Astrocyte of the cerebellum (primary cell): Measurements from ENCODE around the gene ARL8B.
"Not testable (repeated sequence)": the region's sequence is repeated elsewhere in the genome, so short reads cannot be mapped to it uniquely, and the experiment has no call there.

ENCODE experiments used
- DNase-seq: peaks from one replicate; pipeline ENCODE4 v3.0.0-alpha.2; 2011; ENCODE audit warnings: low read depth
- H3K4me3 ChIP-seq: 2 replicates; pipeline ENCODE4 v1.5.1; 2011; ENCODE audit warnings: mild to moderate bottlenecking, low read depth, low read length, moderate library complexity
- in situ Hi-C: cut with HindIII; loops from 2 replicates; pipeline ENCODE4 v1.10.0; 2017; ENCODE audit warnings: low sequenced_read_pairs
- TF ChIP-seq, protein P1 (sequence below): IDR thresholded peaks from 2 replicates; pipeline ENCODE4 v1.5.1; 2012; ENCODE audit warnings: low read length, low read depth, moderate library complexity, mild to moderate bottlenecking; ENCODE audit errors: missing control alignments

ARL8B gene

DNA sequence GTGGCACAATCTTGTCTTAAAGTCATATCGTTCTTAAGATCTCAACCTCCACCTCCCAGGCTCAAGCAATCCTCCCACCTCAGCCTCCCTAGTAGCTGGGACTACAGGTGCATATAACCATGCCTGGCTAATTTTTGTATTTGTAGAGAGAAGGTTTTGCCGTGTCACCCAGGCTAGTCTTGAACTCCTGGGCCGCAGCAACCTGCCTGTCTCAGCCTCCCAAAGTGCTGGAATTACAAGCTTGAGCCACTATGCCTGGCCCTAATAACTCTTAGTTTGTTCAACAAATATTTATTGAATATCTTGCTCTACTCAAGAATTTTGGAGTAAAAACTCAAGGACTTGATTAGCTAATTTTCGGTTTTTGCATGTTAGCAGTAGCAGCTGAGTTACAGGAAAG lies 46.0 kb downstream of the ARL8B start:
- in situ Hi-C loops: loop anchor here (5.0 kb wide), 1 partner anchor 456 kb away; no protein-coding TSS in a partner anchor
- TF ChIP-seq, protein P1, sequence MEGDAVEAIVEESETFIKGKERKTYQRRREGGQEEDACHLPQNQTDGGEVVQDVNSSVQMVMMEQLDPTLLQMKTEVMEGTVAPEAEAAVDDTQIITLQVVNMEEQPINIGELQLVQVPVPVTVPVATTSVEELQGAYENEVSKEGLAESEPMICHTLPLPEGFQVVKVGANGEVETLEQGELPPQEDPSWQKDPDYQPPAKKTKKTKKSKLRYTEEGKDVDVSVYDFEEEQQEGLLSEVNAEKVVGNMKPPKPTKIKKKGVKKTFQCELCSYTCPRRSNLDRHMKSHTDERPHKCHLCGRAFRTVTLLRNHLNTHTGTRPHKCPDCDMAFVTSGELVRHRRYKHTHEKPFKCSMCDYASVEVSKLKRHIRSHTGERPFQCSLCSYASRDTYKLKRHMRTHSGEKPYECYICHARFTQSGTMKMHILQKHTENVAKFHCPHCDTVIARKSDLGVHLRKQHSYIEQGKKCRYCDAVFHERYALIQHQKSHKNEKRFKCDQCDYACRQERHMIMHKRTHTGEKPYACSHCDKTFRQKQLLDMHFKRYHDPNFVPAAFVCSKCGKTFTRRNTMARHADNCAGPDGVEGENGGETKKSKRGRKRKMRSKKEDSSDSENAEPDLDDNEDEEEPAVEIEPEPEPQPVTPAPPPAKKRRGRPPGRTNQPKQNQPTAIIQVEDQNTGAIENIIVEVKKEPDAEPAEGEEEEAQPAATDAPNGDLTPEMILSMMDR: no peak
- H3K4me3 ChIP-seq: no peak overlapping the region
- no peak for DNase-seq

DNA sequence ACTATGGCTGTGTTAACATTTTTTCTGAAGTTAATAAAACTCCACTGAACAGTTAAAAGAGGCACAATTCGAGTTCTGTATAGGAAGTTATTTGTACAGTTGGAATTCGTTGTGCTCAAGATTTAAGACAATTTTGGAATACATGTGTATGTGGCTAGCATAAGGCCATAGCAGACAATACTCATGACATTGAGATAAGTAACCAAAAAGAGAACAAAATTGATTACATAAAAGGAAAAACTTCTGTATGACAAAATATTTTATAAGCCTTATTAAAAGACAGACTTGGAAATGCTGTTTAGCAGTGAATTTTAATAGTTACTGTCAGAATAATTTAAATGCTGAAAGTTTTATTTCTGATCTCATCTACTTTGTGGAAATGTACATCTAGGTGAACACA lies 47.7 kb downstream of the ARL8B start:
- H3K4me3 ChIP-seq: no peak overlapping the region
- TF ChIP-seq, protein P1: no peak
- in situ Hi-C loops: loop anchor here (5.0 kb wide), 1 partner anchor 458 kb away; no protein-coding TSS in a partner anchor
- DNase-seq: no peak

DNA sequence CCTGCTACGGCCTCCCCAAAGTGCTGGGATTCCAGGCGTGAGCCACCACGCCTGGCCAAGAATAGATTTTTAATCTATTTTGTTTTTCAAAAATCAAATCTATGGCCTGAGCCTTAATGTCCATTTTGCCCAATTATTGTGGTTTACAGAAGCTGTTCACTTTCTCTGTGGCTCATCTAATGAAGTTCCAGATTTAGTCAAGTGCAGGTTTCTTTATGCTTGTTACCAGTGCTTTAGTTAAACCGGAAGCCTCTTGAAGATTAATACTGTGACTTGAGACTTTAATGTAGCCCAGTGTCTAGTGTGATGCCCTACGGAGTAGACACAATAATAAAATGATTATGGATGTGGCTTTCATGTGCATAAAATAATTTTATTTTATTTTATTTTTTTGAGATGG lies 48.9 kb downstream of the ARL8B start:
- no peak for DNase-seq
- in situ Hi-C loops: no loop called here
- TF ChIP-seq, protein P1: no peak
- H3K4me3 ChIP-seq: no peak overlapping the region

DNA sequence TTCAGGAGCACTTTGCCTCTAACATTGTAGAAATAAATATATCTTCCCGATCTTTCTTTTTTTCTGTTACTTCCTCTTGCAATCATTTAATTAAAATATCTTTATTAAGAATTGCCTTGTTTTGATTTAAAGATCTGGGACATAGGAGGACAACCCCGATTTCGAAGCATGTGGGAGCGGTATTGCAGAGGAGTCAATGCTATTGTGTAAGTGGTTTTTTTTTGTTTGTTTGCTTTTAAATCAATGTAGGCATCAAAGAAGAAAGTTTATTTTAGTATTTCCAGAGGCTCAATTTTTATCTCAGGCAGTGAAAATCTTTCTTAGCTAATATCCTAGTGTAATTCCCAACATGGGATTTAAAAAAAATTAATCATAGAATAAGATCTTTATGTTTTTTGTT lies 49.9 kb downstream of the ARL8B start:
- no peak for DNase-seq
- TF ChIP-seq, protein P1: no peak
- no peak overlapping the region for H3K4me3 ChIP-seq
- in situ Hi-C loops: no loop called here

DNA sequence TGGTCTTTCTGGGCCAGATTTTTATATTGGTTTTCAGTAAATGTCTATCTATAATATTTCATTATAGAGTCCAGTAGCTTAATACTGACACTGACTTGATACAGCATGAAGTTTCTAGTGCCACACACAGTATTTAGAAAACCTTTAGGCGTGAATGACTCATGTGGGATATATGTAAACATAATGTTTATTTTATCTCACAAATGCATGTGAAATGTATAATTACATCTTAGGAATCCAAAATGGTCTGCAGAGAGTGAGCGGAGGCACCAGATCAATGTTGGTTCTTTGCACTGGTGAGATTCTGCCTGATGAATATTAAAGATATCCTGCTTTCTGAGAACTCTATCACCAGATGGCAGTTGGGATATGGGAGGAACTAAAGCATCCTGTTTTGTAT lies 56.9 kb downstream of the ARL8B start:
- DNase-seq, in situ Hi-C loops, H3K4me3 ChIP-seq: not testable (repeated sequence)

DNA sequence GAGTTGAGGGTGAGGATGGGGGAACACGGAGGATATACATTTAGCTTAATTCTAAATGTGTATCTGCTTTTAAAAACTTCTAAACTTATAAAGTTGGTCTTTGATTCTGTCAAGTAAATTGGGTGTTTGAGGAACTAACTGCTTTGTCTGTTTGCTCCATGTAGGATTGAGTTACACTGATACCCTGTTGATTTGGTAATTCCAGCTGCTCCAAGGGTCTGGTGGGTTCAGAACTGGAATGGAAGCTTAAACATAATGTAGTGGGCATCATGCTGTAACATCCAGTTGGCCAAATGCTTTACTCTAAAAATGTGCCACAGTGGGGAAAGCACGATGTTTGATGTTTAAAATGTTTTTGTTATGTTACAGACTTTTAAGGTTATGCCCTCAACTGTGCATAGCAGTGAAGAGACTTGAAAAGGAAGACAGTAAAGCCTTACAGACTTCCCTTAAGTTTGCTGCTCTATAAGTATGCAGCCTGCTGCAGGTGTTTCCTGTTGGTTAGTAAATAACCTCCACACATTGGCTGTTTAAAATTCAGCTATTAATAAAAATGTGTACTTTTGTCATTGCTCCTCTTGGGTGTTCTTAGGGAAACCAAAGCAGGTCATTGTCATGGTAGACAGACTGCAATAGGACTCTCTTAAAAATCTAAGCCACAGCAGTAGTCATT lies 59.5 kb downstream of the ARL8B start:
- no peak overlapping the region for H3K4me3 ChIP-seq
- TF ChIP-seq, protein P1: no peak
- in situ Hi-C loops: no loop called here
- no peak for DNase-seq

DNA sequence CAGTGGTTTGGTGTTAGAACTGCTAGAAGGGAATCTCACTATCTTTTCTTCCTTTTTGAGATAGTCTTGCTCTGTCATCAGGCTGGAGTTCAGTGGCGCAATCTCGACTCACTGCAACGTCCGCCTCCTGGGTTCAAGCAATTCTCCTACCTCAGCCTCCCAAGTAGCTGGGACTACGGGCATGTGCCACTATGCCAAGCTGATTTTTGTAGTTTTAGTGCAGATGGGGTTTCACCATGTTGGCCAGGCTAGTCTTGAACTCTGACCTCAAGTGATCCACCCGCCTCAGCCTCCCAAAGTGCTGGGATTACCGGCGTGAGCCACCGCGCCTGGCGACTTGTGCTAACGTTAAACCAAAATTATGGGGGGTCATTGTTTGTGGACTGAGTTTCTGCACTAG lies 61.6 kb downstream of the ARL8B start:
- DNase-seq, in situ Hi-C loops, H3K4me3 ChIP-seq: not testable (repeated sequence)

DNA sequence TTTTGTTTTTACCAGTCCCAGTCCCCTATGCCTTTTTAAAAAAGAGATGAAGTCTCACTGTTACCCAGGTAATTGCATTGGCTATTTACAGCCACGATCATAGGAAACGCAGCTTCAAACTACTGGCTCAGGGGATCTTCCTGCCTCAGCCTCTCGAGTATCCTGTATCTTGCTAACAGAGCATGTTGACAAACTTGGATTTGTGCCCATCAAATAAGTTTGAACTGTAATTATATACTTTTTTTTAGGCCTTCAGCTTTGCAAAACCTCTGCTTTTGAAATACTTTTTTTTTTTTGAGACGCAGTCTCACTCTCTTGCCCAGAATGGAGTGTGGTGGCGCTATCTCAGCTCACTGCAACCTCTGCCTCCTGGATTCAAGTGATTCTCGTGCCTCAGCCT lies 62.4 kb downstream of the ARL8B start:
- H3K4me3 ChIP-seq: no peak overlapping the region
- no peak for DNase-seq
- in situ Hi-C loops: no loop called here
- TF ChIP-seq, protein P1: no peak
